HT1080 (cell line): ENCODE measurements around the gene ELMO1. TPM values are rescaled to one million over a fixed set of nuclear protein-coding genes. Genes with fewer than 3 reads are reported as not detected.

Source experiments
- DNase-seq: peaks from one replicate; pipeline ENCODE4 v3.0.0-alpha.2; 2015; ENCODE audit warnings: low read depth
- total RNA-seq: library from RNA; depleted of rRNA; stranded (reverse); fragments of >200 nt; shearing (Covaris generic); gene quantifications from 2 replicates; pipeline ENCODE4 v1.2.3, GENCODE V29; 2014

Gene ELMO1
- total RNA-seq, 1 experiment from 2014 or later, result 12.3 TPM

DNA sequence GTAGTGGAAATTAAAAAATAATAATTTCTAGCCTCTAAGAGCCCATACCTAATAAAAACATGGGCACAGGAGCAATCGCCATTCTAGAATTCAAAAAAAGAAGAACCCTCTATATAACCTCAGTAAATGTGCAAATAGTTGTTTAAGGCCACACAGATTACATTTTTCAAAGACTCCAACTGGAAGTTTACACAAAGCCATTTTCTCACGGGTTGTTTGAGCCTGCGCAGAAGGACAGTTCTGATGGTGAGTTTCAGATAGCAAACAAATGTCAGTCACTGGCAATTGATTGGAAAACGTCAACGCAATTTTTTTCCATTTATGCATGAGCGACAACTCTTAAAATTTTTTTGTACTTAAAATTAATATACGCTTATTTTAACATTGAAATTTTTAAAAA, 23.0 kb upstream of the ELMO1 start:
- DNase-seq, result no peak

- DNase-seq, result no peak
Observed at GRCh38 chr7:37467002-37467401, 18.3 kb upstream of the ELMO1 start.

- DNase-seq, result no peak
Observed at GRCh38 chr7:37462138-37462537, 13.5 kb upstream of the ELMO1 start.

GRCh38 chr7:37455081-37455480, 6.4 kb upstream of the ELMO1 start:
- DNase-seq, result no peak

DNA sequence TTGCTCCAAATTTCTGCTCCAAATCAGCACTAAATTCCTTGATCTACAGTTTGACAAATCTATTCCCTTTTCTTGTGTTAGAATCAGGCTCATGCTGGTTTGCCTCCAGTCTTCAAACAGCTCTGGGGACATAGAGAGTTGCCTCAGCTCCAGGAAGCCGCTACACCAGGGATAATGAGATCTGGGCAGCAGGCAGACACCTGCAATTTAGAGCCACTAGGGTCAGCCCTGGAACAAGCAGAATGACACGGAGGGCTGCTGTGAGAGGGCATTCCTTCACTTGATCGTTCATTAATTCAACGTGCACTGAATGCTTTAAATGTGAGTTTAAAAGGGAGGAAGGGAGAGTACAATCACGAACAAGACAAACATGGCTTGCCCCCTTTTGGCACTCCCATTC, 3.7 kb upstream of the ELMO1 start:
- DNase-seq, result no peak

GRCh38 chr7:37450035-37450434, 1.4 kb upstream of the ELMO1 start:
- no peak for DNase-seq

GRCh38 chr7:37449621-37450020, 957 bp upstream of the ELMO1 start:
- DNase-seq, result no peak

GRCh38 chr7:37448011-37448635, 541 bp downstream of the ELMO1 start:
- DNase-seq, result no peak

GRCh38 chr7:37446371-37446770, 2.3 kb downstream of the ELMO1 start:
- DNase-seq, result peak; percentile 38

DNA sequence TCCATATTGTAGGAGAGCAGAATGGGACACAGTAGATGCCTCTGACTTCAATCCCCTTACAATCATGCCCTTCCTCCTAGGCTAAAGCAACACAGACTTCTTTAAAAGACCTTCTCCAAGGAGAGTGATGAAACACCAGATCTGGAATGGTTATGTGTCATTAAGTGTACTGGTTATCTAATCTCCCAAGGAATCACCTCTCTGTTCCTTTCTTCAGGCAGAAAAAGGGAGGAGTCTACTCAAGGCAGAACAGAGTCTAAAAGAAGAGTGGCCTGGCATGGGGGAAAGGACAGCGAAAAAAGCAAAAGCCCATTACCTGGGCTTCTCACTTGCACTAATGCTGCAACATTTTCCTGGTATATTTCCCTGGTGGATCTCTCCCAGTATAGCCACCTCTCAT, 2.9 kb downstream of the ELMO1 start:
- DNase-seq, result no peak

- no peak for DNase-seq
Observed at GRCh38 chr7:37445064-37445723, 3.5 kb downstream of the ELMO1 start.

DNA sequence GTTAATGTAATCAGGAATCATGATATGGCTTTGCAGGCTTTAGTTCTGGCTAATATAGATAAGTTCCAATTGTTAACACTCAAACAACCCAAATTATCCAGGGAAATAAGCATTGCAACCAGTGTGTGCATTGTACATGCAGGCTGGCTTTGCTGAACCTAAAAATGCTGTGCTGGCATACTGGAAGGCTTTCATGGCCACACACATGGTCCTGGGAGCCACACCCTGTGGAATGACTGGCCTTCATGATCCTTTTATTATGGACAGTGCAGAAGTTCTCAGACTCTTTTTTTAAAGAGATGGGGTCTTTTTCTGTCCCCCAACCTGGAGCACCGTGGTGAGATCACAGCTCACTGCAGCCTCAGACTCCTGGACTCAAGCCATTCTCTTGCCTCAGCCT, 5.0 kb downstream of the ELMO1 start:
- no peak for DNase-seq

- DNase-seq, result no peak
Observed at GRCh38 chr7:37442268-37442667, 6.4 kb downstream of the ELMO1 start.

- DNase-seq, result no peak
Observed at GRCh38 chr7:37441816-37442215, 6.8 kb downstream of the ELMO1 start.

DNA sequence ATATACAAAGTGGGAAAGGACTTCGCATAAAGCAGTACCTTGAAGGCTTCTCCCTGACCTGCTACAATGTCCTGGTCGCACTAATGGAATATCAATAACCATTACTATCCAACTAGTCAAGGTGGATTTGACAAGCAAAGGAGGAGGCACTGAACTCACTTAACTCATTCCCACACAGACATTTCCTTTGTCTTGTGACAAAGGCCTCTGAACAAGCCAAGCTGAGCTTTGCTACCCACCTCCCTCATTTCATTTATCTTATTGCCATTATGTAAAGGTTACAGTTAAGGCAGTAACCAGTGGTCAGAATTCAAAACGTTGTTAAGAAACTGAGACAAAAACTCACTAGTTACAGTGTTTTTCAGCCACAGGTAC, 7.3 kb downstream of the ELMO1 start:
- no peak for DNase-seq

GRCh38 chr7:37440738-37441385, 7.8 kb downstream of the ELMO1 start:
- DNase-seq, result no peak

DNA sequence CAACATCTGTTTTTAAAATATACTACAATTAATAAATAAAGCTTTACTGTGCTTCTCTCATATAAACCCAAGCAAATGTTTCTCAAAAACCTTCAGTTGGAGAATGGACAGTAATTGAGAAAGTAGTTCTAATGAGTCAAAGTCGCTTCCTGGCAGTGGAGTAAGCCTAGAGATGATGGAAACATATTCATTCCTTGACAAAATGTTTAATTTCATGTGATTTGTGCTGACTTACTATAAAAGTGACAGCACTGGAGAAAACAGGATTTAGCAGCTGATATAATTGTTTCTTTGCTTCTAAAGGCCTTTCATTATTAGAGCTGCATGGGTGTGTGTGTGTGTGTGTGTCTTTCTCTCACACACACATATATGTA, 9.0 kb downstream of the ELMO1 start:
- no peak for DNase-seq

DNA sequence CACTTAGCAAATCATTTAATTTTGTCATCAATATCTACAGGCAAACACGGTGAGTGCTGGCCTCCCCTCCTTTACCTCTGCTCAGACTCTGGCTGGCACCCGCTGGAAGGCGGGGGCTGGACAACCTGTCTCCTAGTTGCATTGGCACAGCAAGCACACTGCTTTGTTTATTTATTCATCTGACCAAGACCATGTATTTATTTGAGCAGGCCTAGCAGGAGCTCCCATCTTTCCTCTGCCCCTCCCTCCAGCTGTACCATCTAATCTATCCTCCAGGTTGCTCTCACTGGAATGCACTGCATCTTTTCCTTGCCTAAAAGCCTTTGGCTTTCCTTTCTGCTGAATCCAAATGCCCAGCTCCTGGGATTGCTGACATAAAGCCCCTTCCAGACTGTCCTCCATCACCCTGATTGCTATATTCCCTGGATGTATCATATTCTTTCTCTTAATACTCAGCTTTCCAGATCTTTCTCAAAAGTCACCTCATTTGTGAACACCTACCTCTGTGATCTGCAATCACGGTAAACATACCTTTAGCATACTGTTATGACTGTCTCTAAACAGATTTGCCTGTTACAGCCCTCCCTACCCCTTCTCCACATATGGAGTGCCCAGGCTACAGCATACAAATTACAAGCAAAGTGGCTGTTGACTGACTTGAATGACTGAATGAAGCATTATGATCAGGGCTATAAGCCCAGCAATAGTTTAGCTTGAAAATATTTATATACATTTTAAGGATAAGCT, 9.6 kb downstream of the ELMO1 start:
- DNase-seq, result no peak

- DNase-seq, result no peak
Observed at GRCh38 chr7:37435156-37435855, 13.4 kb downstream of the ELMO1 start.

DNA sequence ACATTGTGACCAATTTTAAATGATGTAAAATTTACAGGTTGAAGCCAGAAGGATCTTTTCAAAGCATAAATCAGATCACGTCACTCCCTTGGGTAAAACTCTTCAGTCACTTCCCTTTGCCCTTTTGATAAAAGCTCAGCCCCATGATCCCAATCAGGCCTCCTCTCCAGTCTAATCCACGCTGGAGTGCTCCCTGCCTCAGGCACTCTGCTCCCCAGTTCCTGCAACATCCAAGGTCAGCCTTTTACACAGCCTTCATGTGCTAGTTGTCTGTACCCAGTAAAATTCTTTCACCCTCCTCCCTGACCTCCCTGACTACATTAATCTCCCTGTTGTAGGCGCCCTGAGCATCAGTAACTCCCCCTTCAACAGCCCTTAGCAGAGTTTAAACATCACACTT, 14.1 kb downstream of the ELMO1 start:
- DNase-seq, result no peak

GRCh38 chr7:37433166-37433565, 15.5 kb downstream of the ELMO1 start:
- no peak for DNase-seq
